HepG2 (cell line): Measurements from ENCODE around the gene ARL3. TPM values are rescaled to one million over a fixed set of nuclear protein-coding genes. Genes with fewer than 3 reads are reported as not detected.

Source experiments
- BCLAF1 ChIP-seq: fragments of 450-650 bp; IDR thresholded peaks from 2 replicates; pipeline ENCODE4 v1.6.1; 2017; ENCODE audit warnings: mild to moderate bottlenecking
- CHD4 ChIP-seq: fragments of 200-600 bp; sonication (generic); IDR thresholded peaks from 2 replicates; pipeline ENCODE4 v1.7.0; 2017; ENCODE audit warnings: mild to moderate bottlenecking, low read length, borderline replicate concordance
- CREB3 ChIP-seq: sonication (generic); formaldehyde crosslinking; IDR thresholded peaks from 2 replicates; pipeline ENCODE4 v1.5.0; 2020; ENCODE audit warnings: missing genetic modification reagents
- FUBP1 ChIP-seq: sonication (generic); formaldehyde crosslinking; IDR thresholded peaks from 2 replicates; pipeline ENCODE4 v1.5.1; 2020; ENCODE audit warnings: missing genetic modification reagents, mild to moderate bottlenecking, borderline replicate concordance
- HOXD1 ChIP-seq: sonication (generic); formaldehyde crosslinking; IDR thresholded peaks from 2 replicates; pipeline ENCODE4 v1.5.0; 2020; ENCODE audit warnings: missing genetic modification reagents
- KDM2A ChIP-seq: sonication (generic); formaldehyde crosslinking; IDR thresholded peaks from 2 replicates; pipeline ENCODE4 v1.4.0; 2020; ENCODE audit warnings: low read depth, missing genetic modification reagents, borderline replicate concordance
- MTA3 ChIP-seq: sonication (generic); formaldehyde crosslinking; IDR thresholded peaks from 2 replicates; pipeline ENCODE4 v1.4.0; 2020; ENCODE audit warnings: missing genetic modification reagents
- MTERF4 ChIP-seq: sonication (generic); formaldehyde crosslinking; IDR thresholded peaks from 2 replicates; pipeline ENCODE4 v1.8.0; 2023; ENCODE audit warnings: mild to moderate bottlenecking, missing genetic modification reagents
- MXD4 ChIP-seq: IDR thresholded peaks from 2 replicates; pipeline ENCODE4 v1.6.1; 2016; ENCODE audit warnings: mild to moderate bottlenecking, missing biosample characterization, missing genetic modification reagents
- NFRKB ChIP-seq: fragments of 450-650 bp; IDR thresholded peaks from 2 replicates; pipeline ENCODE4 v1.6.1; 2017
- SIN3A ChIP-seq: IDR thresholded peaks from 2 replicates; pipeline ENCODE4 v1.6.1; 2011; ENCODE audit warnings: low read depth, mild to moderate bottlenecking, control low read depth, low read length, borderline replicate concordance
- ZFP36L1 ChIP-seq: sonication (generic); formaldehyde crosslinking; IDR thresholded peaks from 2 replicates; pipeline ENCODE4 v1.8.0; 2022; ENCODE audit warnings: mild to moderate bottlenecking, missing genetic modification reagents, moderate library complexity
- ZNF570 ChIP-seq: sonication (generic); formaldehyde crosslinking; IDR thresholded peaks from 2 replicates; pipeline ENCODE4 v1.4.0; 2020; ENCODE audit warnings: mild to moderate bottlenecking, missing genetic modification reagents, borderline replicate concordance
- ZNF609 ChIP-seq: sonication (generic); formaldehyde crosslinking; IDR thresholded peaks from 2 replicates; pipeline ENCODE4 v1.4.0; 2020; ENCODE audit warnings: mild to moderate bottlenecking, missing genetic modification reagents, borderline replicate concordance
- ZNF746 ChIP-seq: sonication (generic); formaldehyde crosslinking; IDR thresholded peaks from 2 replicates; pipeline ENCODE4 v1.8.0; 2022; ENCODE audit warnings: mild to moderate bottlenecking, missing genetic modification reagents
- polyA plus RNA-seq, 8 experiments: library from polyadenylated mRNA; depleted of rRNA in 3 of 8; stranded (reverse) in 7 of 8; unstranded in 1 of 8; fragments of >200 nt; fragmentation: Illumina TruSeq in 4 of 8; extraction: Trizol in 4 of 8; gene quantifications; 2 replicates each; pipeline versions ENCODE4 v1.2.1 to v1.2.3, GENCODE V29; 2011 to 2016; ENCODE audit warnings: low read depth in 4 of 8, missing spikeins in 1 of 8, mixed read lengths in 1 of 8; ENCODE audit not compliant: insufficient read depth in 1 of 8
- total RNA-seq, 5 experiments: library from RNA; depleted of rRNA; stranded (reverse); fragments of >200 nt; fragmentation: Illumina TruSeq; extraction: Trizol; gene quantifications; 2 replicates each; pipeline ENCODE4 v1.2.3, GENCODE V29; 2016; ENCODE audit warnings: low read depth in 1 of 5

Gene ARL3
- total and polyA plus RNA-seq, 2 of the 13 experiments (the other 11 are each of a cell fraction or from before 2014, with no cell fraction given): 5.2 to 6.6 TPM

GRCh38 chr10:102644646-102645387 is 69.4 kb downstream of the ARL3 start (continued):
- TF ChIP-seq KDM2A (no peak; the same call in none of the 2 replicates), ZNF746 (CRISPR knock-in tag) (no peak; the same call in 1 of the 2 replicates), MXD4 (CRISPR knock-in tag) (peak; percentile 90), ZNF570 (CRISPR knock-in tag) (peak; percentile 94), CREB3 (CRISPR knock-in tag) (peak; percentile 95; the same call in 1 of the 2 replicates), ZFP36L1 (peak; percentile 86), SIN3A (no peak), CHD4 (no peak), MTA3 (CRISPR knock-in tag) (no peak), MTERF4 (CRISPR knock-in tag) (peak; percentile 89; the same call in 1 of the 2 replicates), HOXD1 (CRISPR knock-in tag) (peak; percentile 76; the same call in 1 of the 2 replicates), NFRKB (no peak), BCLAF1 (no peak), ZNF609 (peak; percentile 64; the same call in 1 of the 2 replicates), FUBP1 (peak; percentile 96; the same call in 1 of the 2 replicates)
